Keratinocyte (primary cell): Measurements from ENCODE around the gene DPF3. TPM values are rescaled to one million over a fixed set of nuclear protein-coding genes. Genes with fewer than 3 reads are reported as not detected.

Experiments
- DNase-seq: peaks from one replicate; pipeline ENCODE4 v3.0.0-alpha.2; 2011; ENCODE audit warnings: low read depth, missing footprints, low spot score
- FAIRE-seq: peaks from 2 replicates; lab custom pipeline; 2011; peaks lifted over from hg19 to GRCh38; lab: Jason Lieb, UNC
- H2AFZ ChIP-seq: 2 replicates; pipeline ENCODE4 v1.6.0; 2012; ENCODE audit warnings: low read length, control low read depth, inconsistent platforms; ENCODE audit not compliant: control insufficient read depth
- H3K27ac ChIP-seq: 2 replicates; pipeline ENCODE4 v1.5.1; 2011; ENCODE audit warnings: low read length; ENCODE audit not compliant: control insufficient read depth, insufficient read depth
- H3K27me3 ChIP-seq: 3 replicates; pipeline ENCODE4 v1.6.0; 2011; ENCODE audit warnings: low read length; ENCODE audit not compliant: control insufficient read depth, insufficient read depth; ENCODE audit errors: extremely low read depth
- H3K36me3 ChIP-seq, 2 experiments: 2 replicates in 1 of 2; 3 replicates in 1 of 2; pipeline ENCODE4 v1.5.1; 2011; ENCODE audit warnings: low read length in 2 of 2, mild to moderate bottlenecking in 1 of 2; ENCODE audit not compliant: control insufficient read depth in 2 of 2, insufficient read depth in 2 of 2; ENCODE audit errors: extremely low read depth in 1 of 2
- H3K4me1 ChIP-seq: 3 replicates; pipeline ENCODE4 v1.5.1; 2011; ENCODE audit warnings: low read length; ENCODE audit not compliant: control insufficient read depth, insufficient read depth; ENCODE audit errors: extremely low read depth
- H3K4me2 ChIP-seq: 3 replicates; pipeline ENCODE4 v1.6.0; 2011; ENCODE audit warnings: low read depth, low read length; ENCODE audit not compliant: control insufficient read depth, insufficient read depth; ENCODE audit errors: extremely low read depth
- H3K4me3 ChIP-seq, 3 experiments: fragments of 200-600 bp in 1 of 3; sonication (generic) in 1 of 3; 2 replicates in 2 of 3; 3 replicates in 1 of 3; pipeline ENCODE4 v1.5.1; 2011 to 2016; ENCODE audit warnings: low read length in 3 of 3, mild to moderate bottlenecking in 3 of 3, control low read depth in 2 of 3, inconsistent platforms in 1 of 3, low read depth in 1 of 3, mixed read lengths in 1 of 3, mixed run types in 1 of 3, moderate library complexity in 1 of 3; ENCODE audit not compliant: control insufficient read depth in 2 of 3, insufficient read depth in 2 of 3; ENCODE audit errors: extremely low read depth in 1 of 3
- H3K79me2 ChIP-seq: 2 replicates; pipeline ENCODE4 v1.6.0; 2012; ENCODE audit warnings: low read length; ENCODE audit not compliant: control insufficient read depth, insufficient read depth
- H3K9ac ChIP-seq: 3 replicates; pipeline ENCODE4 v1.6.0; 2011; ENCODE audit warnings: low read length; ENCODE audit not compliant: control insufficient read depth, insufficient read depth; ENCODE audit errors: extremely low read depth
- H3K9me1 ChIP-seq: 3 replicates; pipeline ENCODE4 v1.6.0; 2011; ENCODE audit warnings: low read length; ENCODE audit not compliant: control insufficient read depth, insufficient read depth; ENCODE audit errors: extremely low read depth
- H3K9me3 ChIP-seq: 2 replicates; pipeline ENCODE4 v1.5.1; 2012; ENCODE audit warnings: low read depth, low read length; ENCODE audit not compliant: control insufficient read depth
- H4K20me1 ChIP-seq: 3 replicates; pipeline ENCODE4 v1.6.0; 2011; ENCODE audit warnings: low read length; ENCODE audit not compliant: control insufficient read depth, insufficient read depth; ENCODE audit errors: extremely low read depth
- CTCF ChIP-seq, 3 experiments: IDR thresholded peaks in 1 of 3; conservative IDR thresholded peaks in 1 of 3; optimal IDR thresholded peaks in 1 of 3; 2 replicates in 2 of 3; 3 replicates in 1 of 3; pipeline versions ENCODE3 to v1.5.1; 2011; ENCODE audit warnings: low read length in 3 of 3, mild to moderate bottlenecking in 3 of 3, moderate library complexity in 2 of 3, control low read depth in 1 of 3, inconsistent platforms in 1 of 3; ENCODE audit not compliant: insufficient read depth in 2 of 3; ENCODE audit errors: extremely low read depth in 1 of 3
- EZH2 ChIP-seq: IDR thresholded peaks from one replicate; pipeline ENCODE4 v1.6.1; 2012; ENCODE audit warnings: inconsistent platforms, mild to moderate bottlenecking, low read length, moderate library complexity
- dilution Hi-C: fragments of 300-500 bp; cut with MboI; formaldehyde crosslinking; loops from one replicate; pipeline ENCODE4 v1.7.0; 2020; ENCODE audit warnings: low sequenced_read_pairs; ENCODE audit not compliant: extremely low pct_ligation_motif_present
- polyA plus RNA-seq, 5 experiments: library from polyadenylated mRNA; depleted of rRNA in 3 of 5; stranded (reverse) in 3 of 5; stranded (forward) in 1 of 5; unstranded in 1 of 5; fragments of >200 nt; gene quantifications; 1 replicate in 1 of 5; 2 replicates in 3 of 5; 3 replicates in 1 of 5; pipeline versions ENCODE4 v1.2.1 to v1.2.3, GENCODE V29; 2011 to 2012; ENCODE audit warnings: missing spikeins in 2 of 5, low read depth in 1 of 5, low replicate concordance in 1 of 5

DPF3 gene
- polyA plus RNA-seq, 1 donor (not counting 4 experiments of a cell fraction or from before 2014, with no cell fraction given) = 1.1 TPM

GRCh38 chr14:72928872-72929271, 35.0 kb upstream of the DPF3 start:
- no peak for DNase-seq
- Histone ChIP-seq H3K36me3 (peaks cover 0 to 1% of the 10 kb centered on the region in 2 experiments), H3K79me2 (peaks cover 41% of the 10 kb centered on the region), H4K20me1 (no peaks in the 10 kb centered on the region), H3K4me2 (no peak overlapping the region), H3K9me1 (no peaks in the 10 kb centered on the region), H3K4me3 (no peak overlapping the region), H3K4me1 (peaks cover 6% of the 10 kb centered on the region), H3K9ac (no peak overlapping the region), H2AFZ (no peak overlapping the region), H3K27me3 (no peaks in the 10 kb centered on the region), H3K27ac (no peak overlapping the region), H3K9me3 (no peaks in the 10 kb centered on the region)
- no peak for TF ChIP-seq EZH2
- no peak for TF ChIP-seq CTCF (optimal IDR thresholded peaks at IDR 0.05 in 1 of 3, IDR thresholded peaks at IDR 0.05 in 1 of 3, conservative IDR thresholded peaks at IDR 0.05 in 1 of 3; ENCODE audit: extremely low read depth in 1 of 3, insufficient read depth in 2 of 3, low read length in 3 of 3)
- dilution Hi-C loops = no loop called here
- no peak for FAIRE-seq

GRCh38 chr14:72926292-72927028, 32.6 kb upstream of the DPF3 start, which contains the start of gene DCAF4:
DCAF4 (plus strand) TSS chr14:72926464; CDS start chr14:72937979, 11,515 bp downstream.
- Histone ChIP-seq H3K4me2 (peak within 1 kb of the TSS; percentile 94), H4K20me1 (no peaks in the 10 kb centered on the region), H2AFZ (peak within 1 kb of the TSS; percentile 96), H3K9ac (peak within 1 kb of the TSS; percentile 94), H3K4me1 (peaks cover 6% of the 10 kb centered on the region), H3K36me3 (peaks cover 0 to 1% of the 10 kb centered on the region in 2 experiments), H3K4me3 (peak within 1 kb of the TSS; percentile 63 to 93 (median 85)), H3K9me1 (no peaks in the 10 kb centered on the region), H3K79me2 (peaks cover 27% of the 10 kb centered on the region), H3K27ac (peak within 1 kb of the TSS; percentile 81), H3K9me3 (no peaks in the 10 kb centered on the region), H3K27me3 (no peaks in the 10 kb centered on the region)
- peak; percentile 83 for DNase-seq
- TF ChIP-seq CTCF (optimal IDR thresholded peaks at IDR 0.05 in 1 of 3, IDR thresholded peaks at IDR 0.05 in 1 of 3, conservative IDR thresholded peaks at IDR 0.05 in 1 of 3; ENCODE audit: extremely low read depth in 1 of 3, insufficient read depth in 2 of 3, low read length in 3 of 3) (no peak), EZH2 (no peak)
- peak; percentile 89 for FAIRE-seq
- dilution Hi-C loops = no loop called here
